Measurements from ENCODE around the gene CDH24. TPM values are rescaled to one million over a fixed set of nuclear protein-coding genes. Genes with fewer than 3 reads are reported as not detected.

The CDH24 gene
- total and polyA plus RNA-seq, 8 donors, result 6.1 to 14.8 (median 11.3) TPM

GRCh38 chr14:23053426-23053825, 3.9 kb downstream of the CDH24 start:
- Histone ChIP-seq H3K36me3 (peaks cover 0 to 1% of the 10 kb centered on the region in 2 donors), H3K4me3 (no peak overlapping the region), H3K27me3 (peaks cover 0 to 8% of the 10 kb centered on the region in 2 donors), H3K9me3 (no peaks in the 10 kb centered on the region), H3K27ac (no peak overlapping the region), H3K4me1 (peaks cover 11 to 26% of the 10 kb centered on the region in 2 donors)
- no peak for DNase-seq
- intact Hi-C loops (cut with DNase I), result loop anchor here in 1 of 2 donors (10.0 kb wide), 1 partner anchor 69 kb away; the partner anchor contains the start of gene AJUBA
- no peak for ATAC-seq
- TF ChIP-seq CTCF (IDR thresholded peaks at IDR 0.05), result no peak

- DNase-seq, result no peak
- Histone ChIP-seq H3K4me3 (no peak overlapping the region), H3K4me1 (peaks cover 11 to 19% of the 10 kb centered on the region in 2 donors), H3K9me3 (no peaks in the 10 kb centered on the region), H3K27ac (no peak overlapping the region), H3K36me3 (no peaks in the 10 kb centered on the region), H3K27me3 (peaks cover 0 to 8% of the 10 kb centered on the region in 2 donors)
- no peak for TF ChIP-seq CTCF (IDR thresholded peaks at IDR 0.05)
- intact Hi-C loops (cut with DNase I), result loop anchor here in 1 of 2 donors (10.0 kb wide), 1 partner anchor 68 kb away; the partner anchor contains the start of gene AJUBA
- no peak for ATAC-seq
Measured at GRCh38 chr14:23052671-23053070, 4.6 kb downstream of the CDH24 start.

GRCh38 chr14:23052182-23052623, 5.1 kb downstream of the CDH24 start:
- Histone ChIP-seq H3K27me3 (peaks cover 0 to 6% of the 10 kb centered on the region in 2 donors), H3K27ac (no peak overlapping the region), H3K36me3 (no peaks in the 10 kb centered on the region), H3K4me1 (peaks cover 11 to 14% of the 10 kb centered on the region in 2 donors), H3K4me3 (no peak overlapping the region), H3K9me3 (no peaks in the 10 kb centered on the region)
- TF ChIP-seq CTCF (IDR thresholded peaks at IDR 0.05), result no peak
- ATAC-seq (no peak), DNase-seq (no peak)
- intact Hi-C loops (cut with DNase I), result loop anchor here in 1 of 2 donors (10.0 kb wide), 1 partner anchor 67 kb away; the partner anchor contains the start of gene AJUBA

GRCh38 chr14:23051141-23052057, 5.9 kb downstream of the CDH24 start:
- H3K27me3 ChIP-seq, result no peaks in the 10 kb centered on the region
- no peaks in the 10 kb centered on the region for H3K9me3 ChIP-seq
- ATAC-seq, result no peak
- H3K27ac ChIP-seq, result no peak overlapping the region
- H3K4me3 ChIP-seq, result no peak overlapping the region
- TF ChIP-seq CTCF (IDR thresholded peaks at IDR 0.05), result no peak
- no peak for DNase-seq
- no peaks in the 10 kb centered on the region for H3K36me3 ChIP-seq
- H3K4me1 ChIP-seq, result peaks cover 4 to 6% of the 10 kb centered on the region in 2 donors
- intact Hi-C loops (cut with DNase I), result loop anchor here in 1 of 2 donors (10.0 kb wide), 1 partner anchor 67 kb away; the partner anchor contains the start of gene AJUBA

GRCh38 chr14:23049011-23049410, 8.3 kb downstream of the CDH24 start:
- H3K4me1 ChIP-seq, result peaks cover 0 to 13% of the 10 kb centered on the region in 2 donors
- no peak for DNase-seq
- TF ChIP-seq CTCF (IDR thresholded peaks at IDR 0.05), result no peak
- no peak for ATAC-seq
- H3K36me3 ChIP-seq, result no peaks in the 10 kb centered on the region
- H3K27ac ChIP-seq, result no peak overlapping the region
- intact Hi-C loops (cut with DNase I), result no loop called here
- no peak overlapping the region for H3K4me3 ChIP-seq
- no peaks in the 10 kb centered on the region for H3K27me3 ChIP-seq
- H3K9me3 ChIP-seq, result no peaks in the 10 kb centered on the region
